Measurements from ENCODE around the gene LARP1.

DNA sequence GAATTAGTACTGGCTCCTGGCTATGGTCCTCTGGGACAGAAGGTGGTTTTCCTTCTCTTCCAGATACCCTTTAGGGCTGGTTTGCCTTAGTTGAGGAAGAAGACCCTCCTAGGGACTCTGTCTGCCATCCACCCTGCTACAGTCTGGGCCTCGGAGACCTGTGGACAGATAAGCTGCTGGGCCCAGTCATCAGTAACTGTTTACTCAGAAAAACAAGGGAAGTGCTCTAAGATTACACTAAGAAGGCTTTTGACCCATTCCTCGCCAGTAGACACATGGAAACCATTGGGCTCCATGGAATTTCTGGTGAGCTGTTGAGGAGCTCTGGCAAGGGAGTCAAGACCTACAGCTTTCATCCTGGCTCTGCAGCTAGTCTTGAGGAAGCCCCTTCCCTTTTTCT is 31.2 kb downstream of the LARP1 start:
- no peak for TF ChIP-seq POLR2A (IDR thresholded peaks at IDR 0.05; ENCODE audit: low read depth, low read length)
- TF ChIP-seq POLR2AphosphoS5 (IDR thresholded peaks at IDR 0.05; ENCODE audit: low read depth, low read length), result no peak
- no peak for TF ChIP-seq TAF1 (IDR thresholded peaks at IDR 0.05; ENCODE audit: low read depth, low read length)
